H1 (cell line): ENCODE results near the gene RASGRP4. TPM values are rescaled to one million over a fixed set of nuclear protein-coding genes. Genes with fewer than 3 reads are reported as not detected.

Experiments used
- CTCF ChIA-PET: fragments of 300-600 bp; sonication (Branson Sonifier 250); formaldehyde crosslinking; loops from one replicate; lab custom pipeline; 2021; ENCODE audit not compliant: partially characterized antibody; lab: Charles Lee
- POLR2A ChIA-PET: fragments of 300-600 bp; sonication (Branson Sonifier 250); formaldehyde crosslinking; loops from one replicate; lab custom pipeline; 2021; ENCODE audit warnings: inconsistent platforms; ENCODE audit not compliant: partially characterized antibody; lab: Charles Lee
- DNase-seq, 2 experiments: peaks; one replicate each; pipeline versions ENCODE4 v3.0.0 to v3.0.0-alpha.2; 2010 to 2022; ENCODE audit warnings: low spot score in 2 of 2, low read depth in 1 of 2, mixed read lengths in 1 of 2
- FAIRE-seq: peaks from 2 replicates; lab custom pipeline; 2011; peaks lifted over from hg19 to GRCh38; lab: Jason Lieb, UNC
- H2AFZ ChIP-seq: 2 replicates; pipeline ENCODE4 v1.8.1; 2012; ENCODE audit warnings: low read length, inconsistent platforms
- H2AK5ac ChIP-seq: 2 replicates; pipeline ENCODE4 v1.6.1; 2013; ENCODE audit warnings: low read depth, low read length
- H2BK120ac ChIP-seq: replicated peaks from 2 replicates; pipeline ENCODE3; 2013; ENCODE audit warnings: low read depth, low read length, inconsistent platforms
- H2BK12ac ChIP-seq: 2 replicates; pipeline ENCODE4 v1.6.1; 2013; ENCODE audit warnings: low read depth, low read length
- H2BK15ac ChIP-seq: 2 replicates; pipeline ENCODE4 v1.6.1; 2013; ENCODE audit warnings: low read length
- H2BK20ac ChIP-seq: 2 replicates; pipeline ENCODE4 v1.6.1; 2013; ENCODE audit warnings: low read length
- H2BK5ac ChIP-seq: 2 replicates; pipeline ENCODE4 v1.6.1; 2013; ENCODE audit warnings: low read depth, low read length
- H3K14ac ChIP-seq: 2 replicates; pipeline ENCODE4 v1.6.1; 2013; ENCODE audit warnings: inconsistent platforms; ENCODE audit not compliant: insufficient read length
- H3K18ac ChIP-seq: 2 replicates; pipeline ENCODE4 v1.6.1; 2013; ENCODE audit warnings: low read length; ENCODE audit errors: extremely low read depth
- H3K23ac ChIP-seq: 2 replicates; pipeline ENCODE4 v1.6.1; 2013; ENCODE audit warnings: inconsistent platforms; ENCODE audit not compliant: insufficient read length
- H3K23me2 ChIP-seq: 2 replicates; pipeline ENCODE4 v1.6.1; 2013; ENCODE audit warnings: low read depth, low read length
- H3K27ac ChIP-seq: 2 replicates; pipeline ENCODE4 v1.6.1; 2011; ENCODE audit warnings: low read depth, low read length, inconsistent platforms
- H3K27me3 ChIP-seq, 4 experiments: replicated peaks in 1 of 4; 1 replicate in 1 of 4; 2 replicates in 3 of 4; pipeline versions ENCODE4 v1.6.1 to v1.8.1; 2011 to 2013; ENCODE audit warnings: low read length in 3 of 4, mild to moderate bottlenecking in 3 of 4, inconsistent platforms in 2 of 4, mixed read lengths in 2 of 4, moderate library complexity in 1 of 4; ENCODE audit not compliant: control insufficient read depth in 3 of 4, insufficient read depth in 3 of 4; ENCODE audit errors: extremely low read depth in 1 of 4
- H3K36me3 ChIP-seq, 4 experiments: 2 replicates each; pipeline versions ENCODE4 v1.6.1 to v1.8.1; 2011 to 2013; ENCODE audit warnings: mild to moderate bottlenecking in 4 of 4, low read length in 3 of 4, moderate library complexity in 2 of 4, control low read depth in 1 of 4, inconsistent platforms in 1 of 4; ENCODE audit not compliant: insufficient read depth in 4 of 4, control insufficient read depth in 2 of 4
- H3K4ac ChIP-seq: replicated peaks from 2 replicates; pipeline ENCODE3; 2013; ENCODE audit warnings: low read length, low read depth, mixed read lengths, inconsistent platforms; ENCODE audit not compliant: insufficient read length
- H3K4me1 ChIP-seq, 4 experiments: replicated peaks in 1 of 4; 1 replicate in 1 of 4; 2 replicates in 3 of 4; pipeline versions ENCODE4 v1.6.1 to v1.8.1; 2011 to 2013; ENCODE audit warnings: low read length in 3 of 4, inconsistent platforms in 2 of 4, mixed read lengths in 1 of 4; ENCODE audit not compliant: insufficient read depth in 4 of 4, control insufficient read depth in 3 of 4
- H3K4me2 ChIP-seq, 2 experiments: 2 replicates each; pipeline versions ENCODE4 v1.6.1 to v1.8.1; 2011 to 2013; ENCODE audit warnings: low read depth in 2 of 2, low read length in 2 of 2, control low read depth in 1 of 2, inconsistent platforms in 1 of 2, mild to moderate bottlenecking in 1 of 2; ENCODE audit not compliant: insufficient read depth in 1 of 2
- H3K4me3 ChIP-seq, 4 experiments: fragments of 200-600, 300-600 bp in 1 of 4; sonication (generic), shearing (Covaris generic), sonication (Bioruptor Twin) in 1 of 4; 2 replicates each; pipeline versions ENCODE4 v1.5.1 to v1.8.1; 2011 to 2016; ENCODE audit warnings: low read length in 4 of 4, low read depth in 3 of 4, control low read depth in 2 of 4, inconsistent platforms in 2 of 4, mild to moderate bottlenecking in 2 of 4, mixed read lengths in 1 of 4, moderate library complexity in 1 of 4; ENCODE audit not compliant: insufficient read depth in 2 of 4; ENCODE audit errors: extremely low read depth in 1 of 4
- H3K56ac ChIP-seq: replicated peaks from 2 replicates; pipeline ENCODE3; 2013; ENCODE audit warnings: low read depth, mild to moderate bottlenecking, mixed read lengths, low read length, inconsistent platforms; ENCODE audit not compliant: insufficient read length
- H3K79me1 ChIP-seq: 2 replicates; pipeline ENCODE4 v1.6.1; 2013; ENCODE audit warnings: low read depth, low read length, control low read depth
- H3K79me2 ChIP-seq, 2 experiments: 2 replicates each; pipeline versions ENCODE4 v1.6.1 to v1.8.1; 2012 to 2013; ENCODE audit warnings: low read length in 2 of 2, mild to moderate bottlenecking in 2 of 2, inconsistent platforms in 1 of 2; ENCODE audit not compliant: insufficient read depth in 2 of 2, control insufficient read depth in 1 of 2
- H3K9ac ChIP-seq, 4 experiments: replicated peaks in 1 of 4; 1 replicate in 1 of 4; 2 replicates in 3 of 4; pipeline versions ENCODE4 v1.6.1 to v1.8.1; 2011 to 2013; ENCODE audit warnings: low read depth in 3 of 4, low read length in 3 of 4, control low read depth in 2 of 4, mild to moderate bottlenecking in 2 of 4, moderate library complexity in 2 of 4, inconsistent platforms in 1 of 4; ENCODE audit errors: extremely low read depth in 1 of 4
- H3K9me3 ChIP-seq, 2 experiments: 2 replicates each; pipeline versions ENCODE4 v1.6.1 to v1.8.1; 2012 to 2013; ENCODE audit warnings: mild to moderate bottlenecking in 2 of 2, moderate library complexity in 2 of 2, control low read depth in 1 of 2, inconsistent platforms in 1 of 2, low read depth in 1 of 2, low read length in 1 of 2, mixed read lengths in 1 of 2; ENCODE audit not compliant: insufficient read depth in 2 of 2
- H4K20me1 ChIP-seq, 2 experiments: replicated peaks in 1 of 2; 2 replicates each; pipeline versions ENCODE3 to v1.8.1; 2011 to 2013; ENCODE audit warnings: inconsistent platforms in 2 of 2, low read length in 2 of 2, mild to moderate bottlenecking in 1 of 2; ENCODE audit not compliant: insufficient read depth in 2 of 2, control insufficient read depth in 1 of 2
- H4K5ac ChIP-seq: 2 replicates; pipeline ENCODE4 v1.6.1; 2013; ENCODE audit warnings: low read length, low read depth, mixed read lengths, inconsistent platforms; ENCODE audit not compliant: insufficient read length
- H4K8ac ChIP-seq: 2 replicates; pipeline ENCODE4 v1.8.0; 2013; ENCODE audit warnings: mild to moderate bottlenecking, moderate library complexity, low read length, inconsistent platforms; ENCODE audit not compliant: insufficient read depth; ENCODE audit errors: extremely low read depth
- H4K91ac ChIP-seq: replicated peaks from 2 replicates; pipeline ENCODE3; 2013; ENCODE audit warnings: low read length, mixed read lengths, inconsistent platforms; ENCODE audit not compliant: insufficient read length
- CREB1 ChIP-seq: IDR thresholded peaks from 2 replicates; pipeline ENCODE4 v1.6.1; 2012; ENCODE audit warnings: inconsistent platforms
- GTF2F1 ChIP-seq: IDR thresholded peaks from 2 replicates; pipeline ENCODE4 v1.6.1; 2012; ENCODE audit warnings: low read depth, low read length, improper control_type of control experiment, borderline replicate concordance
- HDAC2 ChIP-seq, 2 experiments: fragments of 300-600 bp in 1 of 2; sonication (generic) in 1 of 2; IDR thresholded peaks; 2 replicates each; pipeline ENCODE4 v1.6.1; 2011 to 2012; ENCODE audit warnings: low read depth in 2 of 2, low read length in 2 of 2, mild to moderate bottlenecking in 2 of 2, moderate library complexity in 2 of 2, borderline replicate concordance in 1 of 2, inconsistent platforms in 1 of 2
- TCF12 ChIP-seq: IDR thresholded peaks from 2 replicates; pipeline ENCODE4 v1.6.1; 2011; ENCODE audit warnings: low read depth, mild to moderate bottlenecking, low read length
- WGBS, 2 experiments: shearing (Covaris generic) in 1 of 2; methylation state at CpG; one replicate each; pipeline versions ENCODE4 v1.1.6 to v1.1.7; 2013 to 2015; ENCODE audit warnings: low lambda C conversion rate in 2 of 2, mixed read lengths in 2 of 2, inconsistent platforms in 1 of 2, low coverage in 1 of 2, missing lambda C conversion rate in 1 of 2; ENCODE audit not compliant: insufficient replicate concordance in 2 of 2, insufficient coverage in 1 of 2, insufficient read length in 1 of 2; ENCODE audit errors: extremely low coverage in 1 of 2, missing lambda C conversion rate in 1 of 2; 5-methylcytosine and 5-hydroxymethylcytosine counted together
- polyA plus RNA-seq, 7 experiments: library from polyadenylated mRNA; depleted of rRNA in 3 of 7; stranded (reverse) in 5 of 7; unstranded in 2 of 7; fragments of >200 nt in 5 of 7; fragments of 200-250 nt in 2 of 7; gene quantifications; 1 replicate in 5 of 7; 2 replicates in 1 of 7; 4 replicates in 1 of 7; pipeline versions ENCODE4 v1.2.1 to v1.2.3, GENCODE V29; 2011 to 2013; ENCODE audit warnings: missing spikeins in 2 of 7, mixed read lengths in 2 of 7
- total RNA-seq: library from RNA; stranded (reverse); fragmentation: NEBNext Ultra II Directional; extraction: Animal tissue kit (Norgen Biotek cat#: 25700); gene quantifications from 2 replicates; pipeline ENCODE4 v1.2.1, GENCODE V29; 2021

RASGRP4 gene
- total and polyA plus RNA-seq, 2 of the 8 experiments (the other 6 are each of a cell fraction or from before 2014, with no cell fraction given): 1.9 to 3.1 TPM

DNA sequence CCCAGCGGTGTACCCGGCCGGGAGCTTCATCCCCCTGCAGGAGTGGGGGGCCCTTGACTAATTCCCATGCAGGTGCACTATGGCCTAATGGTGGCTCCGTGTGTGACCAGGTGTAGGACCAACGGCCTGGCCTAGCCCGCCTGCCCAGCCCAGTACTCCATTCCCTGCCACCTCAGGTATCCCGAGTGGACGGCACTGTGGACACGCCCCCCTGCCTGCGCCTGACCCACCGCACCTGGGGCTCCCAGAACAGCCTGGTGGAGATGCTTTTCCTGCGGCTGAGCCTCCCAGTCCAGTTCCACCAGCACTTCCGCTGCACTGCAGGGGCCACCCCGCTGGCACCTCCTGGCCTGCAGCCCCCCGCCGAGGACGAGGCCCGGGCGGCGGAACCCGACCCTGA lies 47.2 kb upstream of the RASGRP4 start:
- Histone ChIP-seq H2BK15ac (no peak overlapping the region), H3K23ac (no peak overlapping the region), H3K9ac (no peak overlapping the region), H3K79me2 (no peaks in the 10 kb centered on the region), H4K91ac (no peak overlapping the region), H2BK12ac (no peak overlapping the region), H2BK5ac (no peak overlapping the region), H2AK5ac (no peak overlapping the region), H3K4me3 (no peak overlapping the region), H3K36me3 (peaks cover 3 to 31% (median 16%) of the 10 kb centered on the region in 4 experiments), H2AFZ (no peak overlapping the region), H3K79me1 (no peaks in the 10 kb centered on the region), H3K23me2 (no peaks in the 10 kb centered on the region; the same call in 1 of the 2 replicates), H3K4ac (no peak overlapping the region), H3K4me1 (peaks cover 0 to 3% (median 0%) of the 10 kb centered on the region in 4 experiments; a peak in 1 of 7 replicates), H3K18ac (no peak overlapping the region), H3K27me3 (no peaks in the 10 kb centered on the region), H3K9me3 (no peaks in the 10 kb centered on the region), H3K14ac (no peak overlapping the region), H3K4me2 (no peak overlapping the region), H4K5ac (no peak overlapping the region), H4K20me1 (no peaks in the 10 kb centered on the region), H2BK20ac (no peak overlapping the region), H3K27ac (no peak overlapping the region), H2BK120ac (no peak overlapping the region), H4K8ac (peak overlapping the region; percentile 18; the same call in 1 of the 2 replicates), H3K56ac (no peak overlapping the region)
- WGBS, 2 experiments: 97% methylated on average over 18 of the region's 21 CpGs; no CpG with 5 or more reads in 1 of the 2 experiments
- FAIRE-seq: no peak
- CTCF ChIA-PET: no interaction called here
- DNase-seq: no peak
- POLR2A ChIA-PET: interaction anchor here (0.6 kb wide), 1 partner anchor 276 kb away, joined by 3 read pairs; no protein-coding TSS in a partner anchor
- TF ChIP-seq HDAC2 (IDR thresholded peaks at IDR 0.05; ENCODE audit: borderline replicate concordance in 1 of 2, low read depth in 2 of 2, low read length in 2 of 2) (no peak), CREB1 (no peak), GTF2F1 (no peak), TCF12 (no peak)
